Activated B cell treated with CpG ODN at 0.5 μM for 24 hours (primary cell): ENCODE results near the gene ZFP3. TPM values are rescaled to one million over a fixed set of nuclear protein-coding genes. Genes with fewer than 3 reads are reported as not detected.

Experiments used
- total RNA-seq: library from RNA; stranded (reverse); gene quantifications from 2 replicates; pipeline ENCODE4 v1.2.3, GENCODE V29; 2022

Gene ZFP3
- total RNA-seq, 1 donor from 2014 or later, result 11.5 TPM

Other genes starting within 250 kb of the ZFP3 start
- 61.3 and 65.3 TPM in 2 replicates for gene MINK1, start 245.1 kb upstream of the ZFP3 start, total RNA-seq
- 1.6 and 1.8 TPM in 2 replicates for gene C17orf107, start 178.9 kb upstream of the ZFP3 start, total RNA-seq
- gene CHRNE, start 175.4 kb upstream of the ZFP3 start, total RNA-seq, result 0.38 and 0.66 TPM in 2 replicates
- gene GP1BA, start 146.2 kb upstream of the ZFP3 start, total RNA-seq, result not detected in 2 replicates
- gene SLC25A11, start 138.4 kb upstream of the ZFP3 start, total RNA-seq, result 35.3 and 35.8 TPM in 2 replicates
- gene RNF167, start 138.2 kb upstream of the ZFP3 start, total RNA-seq, result 93.3 and 108 TPM in 2 replicates
- 1,071 and 1,072 TPM in 2 replicates for gene PFN1, start 129.9 kb upstream of the ZFP3 start, total RNA-seq
- gene ENO3, start 127.3 kb upstream of the ZFP3 start, total RNA-seq, result 26.3 and 29.5 TPM in 2 replicates
- gene SPAG7, start 110.7 kb upstream of the ZFP3 start, total RNA-seq, result 63.8 and 64.2 TPM in 2 replicates
- gene CAMTA2, start 90.8 kb upstream of the ZFP3 start, total RNA-seq, result 45.9 and 57.9 TPM in 2 replicates
- gene INCA1, start 80.9 kb upstream of the ZFP3 start, total RNA-seq, result 0.17 and 0.44 TPM in 2 replicates
- gene KIF1C, start 80.5 kb upstream of the ZFP3 start, total RNA-seq, result 62.6 and 63.8 TPM in 2 replicates
- gene SLC52A1, start 43.0 kb upstream of the ZFP3 start, total RNA-seq, result 0.09 TPM in 1 of 2 replicates, not detected in the other
- gene ZNF232, start 33.4 kb downstream of the ZFP3 start, total RNA-seq, result 12.6 and 14.8 TPM in 2 replicates
- 0.33 and 0.37 TPM in 2 replicates for gene USP6, start 37.6 kb downstream of the ZFP3 start, total RNA-seq
- 20.4 and 26.8 TPM in 2 replicates for gene ZNF594, start 113.4 kb downstream of the ZFP3 start, total RNA-seq
- 23.4 and 24.5 TPM in 2 replicates for gene SCIMP, start 156.4 kb downstream of the ZFP3 start, total RNA-seq
- gene RABEP1, start 203.8 kb downstream of the ZFP3 start, total RNA-seq, result 63.5 and 67.5 TPM in 2 replicates